NCI-H128 (cell line): ENCODE measurements around the gene FUBP1.
A peak's percentile ranks its signal among the peaks of the same experiment; 100 is the strongest.
"Not testable (repeated sequence)": the region's sequence is repeated elsewhere in the genome, so short reads cannot be mapped to it uniquely, and the experiment has no call there.

Source experiments
- DNase-seq: peaks from one replicate; lab custom pipeline; 2025; ENCODE audit not compliant: unreplicated experiment; lab: John Stamatoyannopoulos, UW

FUBP1 gene

DNA sequence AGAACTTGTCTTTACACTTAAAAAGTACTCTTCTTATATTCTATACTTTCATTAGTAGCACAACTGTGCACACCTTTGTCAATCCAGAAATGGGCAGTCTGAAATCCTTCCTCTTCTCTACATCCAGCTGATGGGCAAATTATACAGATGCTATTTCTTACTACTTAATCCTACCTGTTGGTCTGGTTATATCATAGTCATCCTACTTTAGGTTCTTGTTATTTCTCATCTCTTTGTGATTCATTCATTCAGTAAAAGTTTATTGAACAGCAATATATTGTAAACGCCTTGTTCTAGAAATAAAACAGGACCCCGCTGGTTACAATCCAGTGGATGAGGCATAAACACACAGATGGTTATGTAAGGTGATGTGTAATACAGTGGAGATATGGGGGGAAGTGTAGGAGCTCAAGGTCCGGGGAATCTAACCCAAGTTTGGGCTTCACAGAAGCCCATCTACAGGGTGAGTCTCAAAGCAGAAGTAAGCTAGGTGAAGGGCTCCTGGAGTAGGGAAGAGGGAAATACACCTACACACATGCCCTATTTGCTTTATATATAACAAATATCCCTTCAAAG lies 11.8 kb upstream of the FUBP1 start:
- no peak for DNase-seq

DNA sequence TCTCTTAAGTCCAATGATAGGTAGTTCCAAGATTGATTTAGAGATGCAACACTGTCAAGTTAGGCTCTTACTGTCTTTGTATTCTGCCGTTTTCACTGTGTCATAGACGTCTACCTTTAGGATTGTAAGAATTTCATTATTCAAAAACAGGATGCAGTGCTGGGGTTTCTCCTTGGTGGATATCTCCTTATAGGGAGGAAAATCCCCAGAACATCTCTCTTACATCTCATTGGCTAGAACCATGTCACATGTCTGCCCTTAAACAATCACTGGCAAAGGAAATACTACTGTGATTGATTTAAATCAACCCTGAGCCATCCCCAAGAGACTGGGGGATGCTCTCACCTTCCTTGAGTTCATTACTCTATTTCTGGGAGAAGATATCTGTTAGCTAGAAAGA lies 10.9 kb upstream of the FUBP1 start:
- DNase-seq = no peak

DNA sequence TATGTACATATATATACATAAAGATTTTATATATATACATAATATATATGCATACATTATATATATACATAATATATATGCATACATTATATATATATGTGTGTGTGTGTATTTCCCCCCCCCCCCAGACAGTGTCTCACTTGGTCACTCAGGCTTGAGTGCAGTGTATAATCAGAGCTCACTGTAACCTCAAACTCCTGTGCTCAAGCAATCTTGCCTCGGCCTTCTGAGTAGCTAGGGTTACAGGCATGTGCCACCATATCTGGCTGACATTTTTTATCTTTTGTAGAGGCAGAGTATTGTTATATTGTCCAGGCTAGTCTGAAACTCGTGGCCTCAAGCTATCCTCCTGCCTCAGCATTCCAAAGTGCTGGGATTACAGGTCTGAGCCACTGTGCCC lies 9.0 kb upstream of the FUBP1 start:
- no peak for DNase-seq

DNA sequence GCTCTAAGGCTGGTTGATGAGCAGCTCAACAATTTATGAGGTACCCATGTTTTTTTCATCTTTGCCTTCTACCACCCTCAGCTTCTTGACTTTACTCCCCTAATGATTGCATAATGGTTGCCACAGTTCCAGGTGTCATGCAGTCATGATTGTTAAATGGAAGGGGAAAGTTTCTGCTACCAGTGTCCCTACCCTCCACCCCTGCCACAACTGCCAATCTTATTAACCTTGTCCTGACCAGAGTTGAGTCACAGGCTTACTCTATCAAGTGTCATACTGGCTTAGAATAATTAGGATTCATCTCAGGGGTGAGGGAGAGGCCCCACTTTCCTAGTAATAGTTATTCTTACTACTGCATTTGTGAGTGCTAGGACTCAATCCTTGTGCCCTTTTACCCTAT lies 7.9 kb upstream of the FUBP1 start:
- no peak for DNase-seq

DNA sequence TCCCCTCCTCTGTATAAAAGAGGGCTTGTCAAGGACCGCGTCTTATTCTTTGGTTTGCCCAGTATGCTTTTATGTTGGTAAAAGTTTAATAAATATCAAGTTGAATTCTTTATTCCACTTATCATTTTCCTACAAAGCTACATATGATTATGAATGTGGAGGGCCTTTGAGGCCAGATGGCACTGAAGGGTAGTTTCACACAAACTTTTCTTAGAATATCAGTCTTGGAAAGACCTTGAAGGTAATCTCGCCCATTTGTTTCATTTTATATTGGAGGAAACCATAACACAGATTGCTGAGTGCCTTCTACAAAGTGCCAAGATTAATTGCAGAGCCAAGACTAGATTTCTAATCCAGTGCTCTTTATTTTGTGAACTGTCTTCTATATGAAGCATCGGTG lies 5.8 kb upstream of the FUBP1 start:
- DNase-seq = no peak

DNA sequence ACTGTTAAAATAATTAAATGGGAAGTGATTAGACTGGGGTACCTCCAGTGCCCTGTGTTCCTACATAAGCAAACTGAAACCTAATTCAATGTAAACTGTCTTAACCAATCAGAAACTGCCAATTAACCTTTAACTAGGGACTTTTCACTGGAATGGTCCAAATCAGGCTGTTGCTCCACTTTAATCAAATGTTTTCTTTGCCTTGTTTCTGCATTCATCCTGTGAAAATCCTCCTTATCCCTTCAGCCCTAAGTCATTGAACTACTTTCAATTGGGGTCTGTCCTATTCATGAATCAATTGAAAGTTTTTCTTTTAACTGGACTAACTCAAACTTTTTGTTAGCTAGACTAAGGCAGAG lies 5.1 kb upstream of the FUBP1 start:
- DNase-seq = no peak

DNA sequence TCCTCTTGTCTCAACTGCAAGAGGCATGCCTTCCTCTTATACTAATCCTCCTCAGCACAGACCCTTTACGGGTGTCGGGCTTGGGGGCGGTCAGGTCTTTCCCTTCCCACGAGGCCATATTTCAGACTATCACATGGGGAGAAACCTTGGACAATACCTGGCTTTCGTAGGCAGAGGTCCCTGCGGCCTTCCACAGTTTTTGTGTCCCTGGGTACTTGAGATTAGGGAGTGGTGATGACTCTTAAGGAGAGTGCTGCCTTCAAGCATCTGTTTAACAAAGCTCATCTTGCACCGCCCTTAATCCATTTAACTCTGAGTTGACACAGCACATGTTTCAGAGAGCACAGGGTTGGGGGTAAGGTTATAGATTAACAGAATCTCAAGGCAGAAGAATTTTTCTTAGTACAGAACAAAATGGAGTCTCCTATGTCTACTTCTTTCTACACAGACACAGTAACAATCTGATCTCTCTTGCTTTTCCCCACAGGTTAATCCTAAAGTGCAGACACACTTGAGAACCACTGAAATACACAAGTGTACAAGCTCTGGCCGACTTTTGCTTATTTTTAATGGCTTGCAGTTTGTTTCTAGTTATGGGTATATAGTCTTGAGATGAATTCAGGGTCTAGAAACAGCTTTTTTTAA lies 4.6 kb upstream of the FUBP1 start:
- not testable (repeated sequence) for DNase-seq

DNA sequence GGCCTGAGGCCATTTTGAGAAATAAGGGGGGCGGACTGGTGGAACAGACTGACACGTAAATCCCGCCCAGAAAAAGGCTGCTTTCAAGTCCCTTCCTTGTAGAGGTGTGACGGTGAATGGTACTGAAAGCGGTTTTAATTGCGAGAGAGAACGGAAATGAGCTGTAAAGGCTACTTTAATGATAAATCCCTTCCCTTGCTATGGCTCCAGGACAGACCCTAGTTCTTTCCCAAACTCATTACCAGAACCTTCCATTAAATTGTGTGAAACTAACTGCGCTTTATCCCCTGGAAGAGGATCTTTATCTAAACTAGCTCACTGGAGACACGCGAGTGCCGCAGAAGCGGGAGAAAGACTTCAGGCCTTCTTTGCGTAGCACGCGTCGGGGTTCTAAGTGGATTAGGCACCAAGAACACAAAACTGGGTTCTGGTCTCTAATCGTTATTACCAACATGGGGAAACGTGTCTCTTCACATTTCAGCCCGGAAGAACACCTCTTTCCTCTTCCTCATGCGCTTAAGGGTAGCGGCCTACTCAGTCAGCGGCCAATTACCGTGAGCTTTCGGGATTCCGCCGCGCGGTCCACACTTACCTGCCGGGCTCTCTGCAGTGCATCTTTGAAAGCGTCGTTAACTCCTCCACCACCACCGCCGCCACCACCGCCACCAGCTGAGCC lies 441 bp downstream of the FUBP1 start:
- DNase-seq = peak; percentile 60

DNA sequence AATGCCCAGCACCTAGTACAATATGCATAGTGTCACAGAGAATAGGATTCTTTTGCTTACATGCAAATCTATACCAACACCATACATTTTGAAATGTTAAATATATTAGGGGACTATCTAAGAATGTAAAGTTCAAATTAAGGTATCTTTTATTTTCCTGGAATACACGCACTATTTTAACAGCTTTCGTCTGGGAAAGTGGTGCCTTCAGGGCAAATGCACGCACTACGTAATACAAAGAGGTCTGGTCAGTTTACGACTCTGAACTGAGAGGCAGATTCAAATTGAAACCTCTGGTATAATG lies 931 bp downstream of the FUBP1 start:
- DNase-seq = no peak

DNA sequence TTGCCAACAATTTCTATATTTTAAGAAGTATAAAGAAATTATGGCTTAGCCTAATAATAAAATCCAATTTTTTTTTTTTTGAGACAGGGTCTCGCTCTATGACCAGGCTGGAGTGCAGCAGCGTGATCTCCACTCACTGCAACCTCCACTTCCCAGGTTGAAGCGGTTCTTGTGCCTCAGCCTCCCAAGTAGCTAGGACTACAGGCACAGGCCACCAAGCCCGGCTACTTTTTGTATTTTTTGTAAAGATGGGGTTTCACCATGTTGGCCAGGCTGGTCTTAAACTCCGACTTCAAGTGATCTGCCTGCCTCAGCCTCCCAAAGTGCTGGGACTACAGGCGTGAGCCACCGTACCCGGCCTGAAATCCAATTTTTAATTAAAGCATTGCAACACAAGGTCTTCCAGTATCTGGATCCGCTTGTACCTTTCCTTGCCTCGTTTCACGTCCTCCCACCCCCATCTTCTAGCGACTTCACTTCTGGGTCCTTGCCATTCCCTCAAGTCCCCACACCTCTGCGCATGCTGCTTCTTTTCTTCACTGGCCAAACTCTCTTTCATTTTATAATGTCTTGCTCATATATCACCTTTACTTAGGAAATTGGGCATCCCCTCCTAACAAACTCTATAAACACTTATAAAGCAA lies 2.3 kb downstream of the FUBP1 start:
- no peak for DNase-seq

DNA sequence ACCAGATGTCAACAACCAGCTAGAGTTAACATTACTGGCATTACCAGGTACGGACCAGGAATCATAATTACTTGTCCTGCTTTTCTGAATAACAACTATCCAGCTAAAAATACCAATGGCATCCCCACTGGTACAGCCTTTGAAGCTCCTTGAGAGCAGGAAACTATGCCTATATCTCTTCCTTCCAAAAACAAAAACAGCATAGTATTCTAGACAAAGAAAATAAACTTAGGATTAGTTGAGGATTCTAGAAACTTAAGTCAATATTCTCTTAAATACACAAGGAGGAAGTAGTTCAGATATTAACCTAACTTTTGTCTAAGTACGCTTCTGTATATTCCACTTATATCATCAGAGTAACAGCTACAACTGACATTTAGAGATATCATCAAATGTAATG lies 3.0 kb downstream of the FUBP1 start:
- DNase-seq = no peak

DNA sequence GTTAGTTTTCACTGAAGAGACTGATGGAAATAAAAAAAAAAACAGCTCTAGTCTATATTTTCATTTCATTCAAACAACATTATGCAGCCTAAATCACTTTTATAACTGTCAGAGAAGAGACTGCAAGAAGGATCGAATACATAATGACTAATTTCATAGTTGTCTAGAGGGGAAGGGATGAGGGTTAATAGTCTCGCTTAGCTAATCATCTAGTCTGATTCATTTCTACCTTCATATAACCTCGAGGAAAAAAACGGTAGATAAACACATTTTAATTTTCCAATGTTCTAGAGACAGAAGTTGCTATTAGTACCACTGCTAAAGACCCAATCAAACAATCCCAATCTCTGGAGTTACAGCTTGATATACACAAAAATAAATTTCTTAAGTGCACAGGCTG lies 3.5 kb downstream of the FUBP1 start:
- DNase-seq = no peak

DNA sequence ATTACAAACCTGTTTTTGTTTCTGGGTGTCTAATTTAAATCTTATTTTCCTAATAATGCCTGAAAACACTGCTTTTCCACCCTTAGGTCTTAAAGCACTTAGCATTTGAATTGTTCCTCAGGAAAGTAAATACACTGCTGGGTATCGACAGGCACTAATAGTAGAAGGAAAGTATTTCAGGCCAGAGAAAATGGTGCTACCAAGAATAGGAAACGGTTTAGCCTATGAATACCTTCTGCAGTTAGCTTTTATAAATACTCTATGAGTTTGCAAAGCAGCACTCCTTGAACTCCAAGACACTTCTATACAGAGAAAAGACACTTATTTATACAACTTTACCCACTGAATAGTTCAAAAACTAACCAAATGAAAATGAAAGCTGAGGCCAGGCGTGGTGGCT lies 6.8 kb downstream of the FUBP1 start:
- no peak for DNase-seq

DNA sequence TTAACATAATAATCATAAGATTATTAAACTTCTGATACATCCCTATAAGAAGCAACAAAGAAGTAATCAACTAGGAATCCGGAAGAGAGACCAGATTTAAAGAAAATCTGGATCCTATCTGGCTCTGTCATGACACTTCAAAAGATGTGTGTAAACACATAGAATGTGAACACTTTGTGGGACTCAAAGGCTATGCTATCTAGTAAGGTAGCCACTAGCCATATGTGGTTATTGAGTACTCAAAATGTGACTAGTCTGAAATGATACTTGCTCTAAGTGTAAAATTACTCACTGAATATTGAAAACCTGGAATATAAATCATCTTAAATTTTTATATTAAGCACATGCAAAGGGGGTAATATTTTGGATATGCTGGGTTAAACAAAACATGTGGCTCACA lies 8.7 kb downstream of the FUBP1 start:
- DNase-seq = no peak

DNA sequence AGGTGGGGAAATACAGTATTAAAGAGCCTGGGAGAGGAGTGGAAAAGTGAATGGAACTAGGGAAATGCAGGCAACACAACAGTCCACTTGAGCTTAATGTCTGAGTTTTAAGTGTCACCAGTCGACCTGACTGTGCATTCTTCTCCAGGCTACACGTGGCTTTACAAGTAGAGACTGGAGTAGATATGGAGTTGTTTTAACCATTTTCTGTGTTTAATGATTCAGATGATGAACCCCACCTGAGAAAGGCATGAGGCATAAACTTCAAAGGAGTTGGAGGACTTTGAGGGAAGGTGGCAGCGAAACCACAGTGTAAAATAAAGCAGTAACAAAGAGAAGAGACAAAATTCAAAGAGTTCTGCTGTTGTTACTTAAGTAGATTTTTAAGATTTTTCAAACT lies 12.6 kb downstream of the FUBP1 start:
- no peak for DNase-seq

DNA sequence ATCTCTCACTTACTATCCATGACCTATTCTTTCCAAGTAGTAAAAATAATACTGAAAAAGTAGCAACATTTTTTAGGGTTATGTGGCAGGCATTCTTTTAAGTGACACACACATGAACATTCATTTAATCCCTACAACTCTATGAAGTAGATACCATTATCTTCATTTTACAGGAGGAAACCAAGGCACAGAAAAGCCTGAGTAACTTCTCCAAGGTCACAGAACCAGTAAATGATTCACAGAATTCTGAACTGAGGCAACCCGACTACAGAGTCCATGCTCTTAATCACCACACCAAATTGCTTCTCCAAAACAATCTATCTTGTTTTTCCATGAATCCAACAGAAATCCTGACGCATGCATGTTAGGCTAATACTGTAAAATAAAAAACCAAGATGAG lies 17.5 kb downstream of the FUBP1 start:
- no peak for DNase-seq

DNA sequence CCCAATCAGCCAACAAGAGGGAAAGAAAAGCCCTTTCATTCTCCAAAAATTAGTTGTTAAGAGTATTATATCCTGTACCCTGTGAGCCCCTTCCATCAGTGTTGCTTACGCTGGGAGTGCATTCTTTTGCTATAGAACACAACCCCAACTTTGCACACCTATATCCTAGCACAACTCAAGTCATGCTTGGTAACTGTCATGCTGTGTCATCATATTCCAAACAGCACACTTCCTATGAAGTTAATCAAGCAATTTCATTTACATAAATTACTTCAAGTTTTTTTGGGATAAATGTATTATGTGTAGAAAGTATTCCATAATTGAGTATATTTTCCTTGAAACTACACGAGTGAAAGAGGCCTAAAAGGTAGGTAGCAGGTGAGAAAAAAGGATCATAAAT lies 20.0 kb downstream of the FUBP1 start:
- DNase-seq = no peak

DNA sequence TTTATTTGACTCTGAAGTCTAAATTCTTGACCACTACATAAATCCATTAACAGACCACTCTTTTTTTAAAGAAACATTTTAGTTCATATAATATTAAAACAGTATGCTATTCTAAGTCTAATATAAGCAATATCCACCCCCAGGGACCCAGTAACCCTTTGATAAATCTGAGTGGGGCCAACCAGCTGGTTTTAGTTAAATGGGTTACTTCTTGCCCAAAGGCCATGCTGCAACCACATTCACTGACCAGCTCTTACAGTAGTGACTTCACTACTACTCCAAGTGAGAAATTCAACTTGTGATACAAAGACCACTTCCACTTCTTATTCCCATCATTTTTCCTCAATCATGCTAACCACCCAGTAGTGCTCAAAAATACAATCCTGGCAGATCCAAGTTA lies 20.5 kb downstream of the FUBP1 start:
- DNase-seq = no peak

DNA sequence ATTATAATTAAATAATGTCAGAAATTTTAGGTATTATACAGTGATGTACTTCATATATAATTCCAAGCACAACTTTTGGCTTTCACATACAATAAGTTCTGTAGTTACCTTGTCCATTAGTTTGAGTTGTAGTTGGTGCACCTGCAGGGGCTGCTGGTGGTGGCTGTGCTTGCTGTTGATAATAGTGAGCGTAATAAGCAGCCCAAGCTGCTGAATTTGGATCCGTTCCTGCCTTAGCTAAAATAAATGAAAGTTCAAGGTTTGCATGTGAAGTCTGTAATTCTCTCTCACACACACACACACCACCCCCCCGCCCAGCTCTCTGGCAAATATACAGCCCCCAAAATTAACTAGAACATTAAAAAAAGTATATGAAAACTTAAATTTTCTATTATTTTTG lies 22.4 kb downstream of the FUBP1 start:
- no peak for DNase-seq

DNA sequence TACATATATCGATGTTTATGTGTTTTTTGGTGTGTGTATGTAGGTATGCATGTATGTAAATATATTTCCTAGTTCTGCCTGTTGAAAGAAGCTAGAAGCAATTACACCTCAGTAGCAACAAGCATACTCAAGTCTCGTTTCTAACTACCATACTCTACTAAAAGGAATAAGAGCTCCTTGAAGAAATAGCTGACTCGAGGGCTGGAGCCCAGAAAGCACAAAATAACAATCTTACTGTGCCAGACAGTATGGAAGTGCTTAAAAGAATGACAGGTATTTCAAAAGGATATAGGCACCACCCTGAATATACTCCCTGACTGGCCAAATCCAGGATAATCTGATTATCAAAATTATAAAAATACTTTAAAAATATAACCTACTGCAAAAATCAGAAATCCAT lies 23.2 kb downstream of the FUBP1 start:
- no peak for DNase-seq

DNA sequence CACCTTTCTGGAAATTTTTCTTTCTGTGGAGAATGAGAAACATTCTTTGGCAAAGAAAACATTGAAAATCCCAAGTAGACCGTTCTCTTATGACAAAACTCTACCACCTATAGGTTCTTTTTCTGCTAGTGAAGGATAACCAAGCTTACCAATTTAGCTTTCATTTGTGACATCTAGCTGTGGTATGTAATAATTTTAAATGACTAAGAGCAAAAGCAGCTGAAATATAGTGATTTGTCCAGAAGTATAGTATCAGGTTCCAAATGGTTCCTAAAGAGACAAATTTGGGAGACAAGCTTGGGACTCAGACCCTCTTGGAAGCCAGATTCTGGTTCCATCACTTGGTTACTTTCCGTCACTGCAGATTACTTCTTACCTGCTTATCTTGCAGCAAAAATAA lies 24.4 kb downstream of the FUBP1 start:
- no peak for DNase-seq

DNA sequence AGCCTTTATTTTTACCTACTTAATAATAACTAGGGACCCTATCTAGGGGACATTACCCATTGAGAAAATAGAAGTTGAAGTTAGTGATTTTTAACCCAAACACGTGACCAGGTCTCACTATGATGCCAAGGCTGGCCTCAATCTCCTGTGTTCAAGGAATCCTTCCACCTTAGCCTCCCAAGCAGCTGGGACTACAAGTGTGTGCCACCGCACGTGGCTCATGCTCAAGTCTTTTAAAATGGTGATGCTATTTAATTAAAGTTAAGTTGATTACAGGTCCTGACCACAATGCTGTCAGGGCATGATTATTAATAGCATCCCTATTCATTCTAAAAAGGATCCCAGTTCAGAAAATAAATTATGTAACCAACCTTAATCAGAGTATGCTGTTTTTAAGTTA lies 25.0 kb downstream of the FUBP1 start:
- DNase-seq = no peak

DNA sequence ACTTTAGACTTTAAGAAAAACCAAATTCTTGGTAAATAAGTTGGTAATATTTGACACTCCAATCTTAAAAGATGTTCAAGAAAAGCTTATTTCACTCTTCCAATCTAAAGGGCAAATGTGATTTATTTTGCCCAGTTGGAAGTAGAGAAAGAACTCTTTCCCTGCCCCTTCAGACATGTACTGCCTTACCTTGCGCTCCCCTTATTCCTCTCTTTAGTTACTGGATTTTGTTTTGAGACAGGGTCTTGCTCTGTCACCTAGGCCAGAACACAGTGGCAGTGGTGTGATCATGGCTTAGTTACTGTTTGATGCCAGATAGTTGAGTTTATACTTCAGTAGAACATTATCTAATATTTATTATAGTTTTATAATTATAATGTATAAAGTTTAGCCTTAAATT lies 27.5 kb downstream of the FUBP1 start:
- no peak for DNase-seq
